A549 (cell line): ENCODE data around the gene TRIML1. TPM values are rescaled to one million over a fixed set of nuclear protein-coding genes. Genes with fewer than 3 reads are reported as not detected.
A peak's percentile ranks its signal among the peaks of the same experiment; 100 is the strongest.

Experiments
- ATAC-seq, 2 experiments: fragments of 200-7000 bp in 1 of 2; fragments of >200 bp in 1 of 2; cut with Nextera tagmentation in 1 of 2; cut with Tn5 transposase in 1 of 2; 3 replicates each; pipeline versions ENCODE4 v1.8.0 to v1.9.1; 2018 to 2020; ENCODE audit warnings: mild to moderate bottlenecking in 1 of 2, moderate library complexity in 1 of 2
- CTCF ChIA-PET: fragments of 300-600 bp; sonication (Branson Sonifier 250); formaldehyde crosslinking; extraction: SDS; loops from one replicate; lab custom pipeline; 2021; ENCODE audit warnings: antibody characterized with exemption, inconsistent platforms; lab: Yijun Ruan, JAX
- POLR2A ChIA-PET: fragments of 350-600 bp; formaldehyde crosslinking; extraction: SDS; loops from one replicate; lab custom pipeline; 2021; ENCODE audit warnings: antibody characterized with exemption, inconsistent platforms; lab: Yijun Ruan, JAX
- DNase-seq, 2 experiments: peaks; one replicate each; pipeline versions ENCODE4 v3.0.0 to v3.0.0-alpha.2; 2011 to 2016; ENCODE audit warnings: low read depth in 1 of 2, low spot score in 1 of 2
- FAIRE-seq: peaks from 2 replicates; lab custom pipeline; 2011; peaks lifted over from hg19 to GRCh38; lab: Jason Lieb, UNC
- H3K27ac ChIP-seq, 2 experiments: fragments of >200 bp; sonication (Bioruptor Twin); formaldehyde crosslinking; 3 replicates each; pipeline ENCODE4 v1.5.1; 2016 to 2017
- H3K4me1 ChIP-seq: fragments of >200 bp; sonication (Bioruptor Twin); formaldehyde crosslinking; 3 replicates; pipeline ENCODE4 v1.6.1; 2016
- H3K4me2 ChIP-seq: fragments of >200 bp; sonication (Bioruptor Twin); formaldehyde crosslinking; 3 replicates; pipeline ENCODE4 v1.6.1; 2016
- H3K4me3 ChIP-seq: fragments of >200 bp; sonication (Bioruptor Twin); formaldehyde crosslinking; 3 replicates; pipeline ENCODE4 v1.5.1; 2016
- H3K9me3 ChIP-seq: fragments of >200 bp; sonication (Bioruptor Twin); formaldehyde crosslinking; 3 replicates; pipeline ENCODE4 v1.6.1; 2016
- ATOH8 ChIP-seq: fragments of 250-450 bp; sonication (Bioruptor Pico); IDR thresholded peaks from 2 replicates; pipeline ENCODE4 v1.5.0; 2020; ENCODE audit warnings: low read depth, mild to moderate bottlenecking, moderate library complexity
- BCL3 ChIP-seq: fragments of >200 bp; sonication (Bioruptor Twin); formaldehyde crosslinking; IDR thresholded peaks from 3 replicates; pipeline ENCODE4 v1.6.1; 2016
- CEBPB ChIP-seq, 2 experiments: fragments of >200 bp in 1 of 2; sonication (Bioruptor Twin) in 1 of 2; formaldehyde crosslinking in 1 of 2; IDR thresholded peaks; 2 replicates each; pipeline ENCODE4 v1.6.1; 2012 to 2016
- CHD2 ChIP-seq: fragments of 150-350 bp; IDR thresholded peaks from 2 replicates; pipeline ENCODE4 v1.6.1; 2014; ENCODE audit warnings: low read length; ENCODE audit not compliant: partially characterized antibody
- E2F6 ChIP-seq: IDR thresholded peaks from 2 replicates; pipeline ENCODE4 v1.6.1; 2012; ENCODE audit warnings: low read depth, borderline replicate concordance
- ELK1 ChIP-seq: fragments of 150-350 bp; IDR thresholded peaks from 2 replicates; pipeline ENCODE4 v1.6.1; 2014; ENCODE audit warnings: low read depth, mild to moderate bottlenecking, low read length
- FOSB ChIP-seq: fragments of 250-450 bp; sonication (Bioruptor Pico); IDR thresholded peaks from 2 replicates; pipeline ENCODE4 v1.5.0; 2020; ENCODE audit warnings: mild to moderate bottlenecking, moderate library complexity
- FOXS1 ChIP-seq: fragments of 250-450 bp; sonication (Bioruptor Pico); IDR thresholded peaks from 2 replicates; pipeline ENCODE4 v1.5.0; 2020; ENCODE audit warnings: mild to moderate bottlenecking, moderate library complexity
- GATA3 ChIP-seq: IDR thresholded peaks from 2 replicates; pipeline ENCODE4 v1.6.1; 2012; ENCODE audit warnings: borderline replicate concordance
- HDAC2 ChIP-seq: fragments of 200-600 bp; sonication (generic); IDR thresholded peaks from 2 replicates; pipeline ENCODE4 v1.6.1; 2016
- HEYL ChIP-seq: fragments of 250-450 bp; sonication (Bioruptor Pico); IDR thresholded peaks from 2 replicates; pipeline ENCODE4 v1.8.0; 2021; ENCODE audit warnings: mild to moderate bottlenecking, moderate library complexity
- HOXA7 ChIP-seq: fragments of 250-450 bp; sonication (Bioruptor Pico); IDR thresholded peaks from 2 replicates; pipeline ENCODE4 v1.5.0; 2020; ENCODE audit warnings: mild to moderate bottlenecking, moderate library complexity
- JUNB ChIP-seq: fragments of >200 bp; sonication (Bioruptor Twin); formaldehyde crosslinking; IDR thresholded peaks from 2 replicates; pipeline ENCODE4 v1.6.1; 2016
- KDM1A ChIP-seq: fragments of 200-600 bp; sonication (generic); IDR thresholded peaks from 2 replicates; pipeline ENCODE4 v1.6.1; 2016; ENCODE audit warnings: low read depth, mild to moderate bottlenecking
- KDM5A ChIP-seq: fragments of 200-600 bp; sonication (generic); IDR thresholded peaks from 2 replicates; pipeline ENCODE4 v1.6.1; 2016; ENCODE audit warnings: antibody characterized with exemption, mild to moderate bottlenecking
- MAX ChIP-seq: IDR thresholded peaks from 2 replicates; pipeline ENCODE4 v1.6.1; 2012
- MAZ ChIP-seq: fragments of 150-350 bp; IDR thresholded peaks from 2 replicates; pipeline ENCODE4 v1.6.1; 2014; ENCODE audit warnings: antibody characterized with exemption, low read depth, low read length, borderline replicate concordance
- NFE2L2 ChIP-seq: fragments of 150-350 bp; conservative IDR thresholded peaks from 2 replicates; pipeline ENCODE4 v1.6.1; 2014; ENCODE audit warnings: low read length
- NPAS2 ChIP-seq: fragments of 250-450 bp; sonication (Bioruptor Pico); IDR thresholded peaks from 2 replicates; pipeline ENCODE4 v1.8.0; 2022; ENCODE audit warnings: mild to moderate bottlenecking, moderate library complexity, borderline replicate concordance
- NR3C1 ChIP-seq: fragments of >200 bp; sonication (Bioruptor Twin); formaldehyde crosslinking; IDR thresholded peaks from 3 replicates; pipeline ENCODE4 v1.6.1; 2017
- PBX3 ChIP-seq: IDR thresholded peaks from 2 replicates; pipeline ENCODE4 v1.6.1; 2012
- POLR2A ChIP-seq: IDR thresholded peaks from 2 replicates; pipeline ENCODE4 v1.6.1; 2012; ENCODE audit warnings: mild to moderate bottlenecking, low read length
- RARB ChIP-seq: fragments of 250-450 bp; sonication (Bioruptor Pico); IDR thresholded peaks from 2 replicates; pipeline ENCODE4 v1.8.0; 2021; ENCODE audit warnings: mild to moderate bottlenecking, moderate library complexity
- RFX5 ChIP-seq: fragments of 450-650 bp; IDR thresholded peaks from 2 replicates; pipeline ENCODE4 v1.7.1; 2014; ENCODE audit warnings: antibody characterized with exemption, mild to moderate bottlenecking, moderate library complexity
- RNF2 ChIP-seq: fragments of 200-600 bp; sonication (generic); IDR thresholded peaks from 2 replicates; pipeline ENCODE4 v1.6.1; 2016; ENCODE audit warnings: low read depth, mild to moderate bottlenecking, antibody characterized with exemption, moderate library complexity, borderline replicate concordance
- SREBF2 ChIP-seq: fragments of 450-650 bp; IDR thresholded peaks from 2 replicates; pipeline ENCODE4 v1.6.1; 2014; ENCODE audit warnings: mild to moderate bottlenecking, moderate library complexity
- TFCP2L1 ChIP-seq: fragments of 250-450 bp; sonication (Bioruptor Pico); IDR thresholded peaks from 2 replicates; pipeline ENCODE4 v1.5.0; 2021; ENCODE audit warnings: mild to moderate bottlenecking
- TP53 ChIP-seq: fragments of 250-450 bp; sonication (Bioruptor Pico); IDR thresholded peaks from 2 replicates; pipeline ENCODE4 v1.5.0; 2021; ENCODE audit warnings: mild to moderate bottlenecking, moderate library complexity
- USF2 ChIP-seq: fragments of 450-650 bp; IDR thresholded peaks from 2 replicates; pipeline ENCODE4 v1.6.1; 2014; ENCODE audit warnings: antibody characterized with exemption
- ZFP36 ChIP-seq: fragments of 450-650 bp; IDR thresholded peaks from 2 replicates; pipeline ENCODE4 v1.6.1; 2014; ENCODE audit warnings: borderline replicate concordance; ENCODE audit not compliant: partially characterized antibody
- ZNF302 ChIP-seq: fragments of 250-450 bp; sonication (Bioruptor Pico); IDR thresholded peaks from 2 replicates; pipeline ENCODE4 v1.9.0; 2021; ENCODE audit warnings: inconsistent platforms, mild to moderate bottlenecking, moderate library complexity
- ZSCAN20 ChIP-seq: fragments of 250-450 bp; sonication (Bioruptor Pico); IDR thresholded peaks from 2 replicates; pipeline ENCODE4 v1.8.0; 2022; ENCODE audit warnings: mild to moderate bottlenecking, moderate library complexity
- WGBS: methylation state at CpG from one replicate; pipeline ENCODE4 v1.1.6; 2017; ENCODE audit errors: missing lambda C conversion rate; 5-methylcytosine and 5-hydroxymethylcytosine counted together
- polyA plus RNA-seq, 4 experiments: library from polyadenylated mRNA; depleted of rRNA in 3 of 4; stranded (reverse); fragments of >200 nt; fragmentation: RNase III in 1 of 4; extraction: RNeasy Plus Mini Kit Qiagen cat#74134 plus additional on column Dnase treatment in 1 of 4; gene quantifications; 2 replicates in 3 of 4; 3 replicates in 1 of 4; pipeline ENCODE4 v1.2.3, GENCODE V29; 2011 to 2017

Gene TRIML1
- polyA plus RNA-seq, 2 of the 4 experiments (the other 2 are of a cell fraction): not detected

GRCh38 chr4:188110036-188110435 lies 29.2 kb upstream of the TRIML1 start:
- peak; percentile 6 to 14; a peak in 3 of 6 replicates for ATAC-seq
- 0 out of 2 replicates have a peak, but pooled peaks have one; percentile 12 for TF ChIP-seq GATA3
- no peak for TF ChIP-seq E2F6
- DNase-seq: peak; percentile 18 to 42
- peak overlapping the region; percentile 52; the same call in 1 of the 3 replicates for H3K4me3 ChIP-seq
- ChIA-PET POLR2A (interaction anchor here (1.1 kb wide), 1 partner anchor 502 kb away, joined by 3 read pairs; no protein-coding TSS in a partner anchor), CTCF (no interaction called here)
- FAIRE-seq: no peak
- H3K4me2 ChIP-seq: peak overlapping the region; percentile 72
- H3K4me1 ChIP-seq: peaks cover 47% of the 10 kb centered on the region
- peak overlapping the region; percentile 90 to 93 for H3K27ac ChIP-seq
- WGBS: 4% methylated on average over 3 of the region's 3 CpGs
- H3K9me3 ChIP-seq: no peaks in the 10 kb centered on the region; the same call in 2 of the 3 replicates

DNA sequence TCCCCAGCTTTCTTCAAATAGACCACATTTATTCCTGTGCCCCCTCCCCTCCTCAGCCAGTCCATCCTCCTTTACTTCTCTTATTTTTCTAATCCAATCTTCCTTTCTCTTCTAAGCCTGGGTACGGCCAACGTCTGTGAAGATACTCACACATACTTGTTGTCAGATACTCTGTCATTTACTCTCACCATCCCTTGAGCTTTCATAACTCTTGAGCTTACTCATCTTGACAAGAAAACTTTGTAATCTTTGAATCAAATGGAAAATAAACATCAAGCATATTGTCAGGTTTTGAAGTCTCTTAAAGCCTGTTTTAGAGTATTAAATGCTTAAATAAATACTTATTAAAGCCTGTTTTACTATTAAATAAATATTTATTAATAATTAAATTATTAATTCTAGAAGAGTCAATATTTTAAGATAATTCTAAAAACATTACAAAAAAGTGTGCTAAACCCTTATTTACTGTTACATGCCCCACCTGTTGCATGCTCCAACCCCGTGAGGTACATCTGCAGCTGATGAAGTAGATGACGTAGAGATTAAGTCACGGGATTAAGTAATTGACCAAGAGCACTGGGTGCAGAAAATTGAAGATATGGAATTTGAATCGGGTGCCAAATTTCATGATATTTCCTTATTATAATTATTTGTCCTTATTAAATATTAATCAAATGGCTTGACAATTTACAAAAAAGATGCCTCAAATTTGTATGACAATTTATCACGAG lies 28.3 kb upstream of the TRIML1 start:
- Histone ChIP-seq H3K4me3 (no peak overlapping the region), H3K4me1 (peaks cover 47% of the 10 kb centered on the region), H3K27ac (peak overlapping the region; percentile 90 to 93), H3K9me3 (no peaks in the 10 kb centered on the region; the same call in 2 of the 3 replicates), H3K4me2 (peak overlapping the region; percentile 72)
- CTCF ChIA-PET: no interaction called here
- no peak for FAIRE-seq
- peak; percentile 63 to 72 for ATAC-seq
- under 1% methylated on average over 7 of the region's 7 CpGs for WGBS
- peak; percentile 71 to 88 for DNase-seq
- POLR2A ChIA-PET: no interaction called here
- TF ChIP-seq MAX: no peak
- no peak for TF ChIP-seq FOXS1 (CRISPR knock-in tag)
- no peak for TF ChIP-seq FOSB (CRISPR knock-in tag)
- no peak for TF ChIP-seq NFE2L2
- TF ChIP-seq TFCP2L1 (CRISPR knock-in tag): no peak
- no peak for TF ChIP-seq KDM1A
- TF ChIP-seq ELK1: no peak
- no peak for TF ChIP-seq POLR2A
- peak in 1 of 2 experiments; percentile 26; a peak in 2 of 4 replicates for TF ChIP-seq CEBPB (IDR thresholded peaks at IDR 0.05)
- no peak for TF ChIP-seq MAZ
- no peak for TF ChIP-seq RNF2
- no peak for TF ChIP-seq NR3C1
- TF ChIP-seq KDM5A: no peak
- no peak for TF ChIP-seq ATOH8 (CRISPR knock-in tag)
- 0 out of 2 replicates have a peak, but pooled peaks have one; percentile 26 for TF ChIP-seq PBX3
- no peak for TF ChIP-seq HEYL
- TF ChIP-seq CHD2: no peak
- TF ChIP-seq NPAS2 (CRISPR knock-in tag): no peak
- peak; percentile 68; the same call in 1 of the 2 replicates for TF ChIP-seq GATA3
- no peak for TF ChIP-seq ZNF302 (CRISPR knock-in tag)
- no peak for TF ChIP-seq RARB
- no peak for TF ChIP-seq USF2
- TF ChIP-seq ZSCAN20 (CRISPR knock-in tag): no peak
- TF ChIP-seq JUNB: peak; percentile 49; the same call in 1 of the 2 replicates
- no peak for TF ChIP-seq HDAC2
- TF ChIP-seq SREBF2: no peak
- no peak for TF ChIP-seq RFX5
- TF ChIP-seq BCL3: peak; percentile 34; the same call in 1 of the 3 replicates
- TF ChIP-seq ZFP36: no peak
- no peak for TF ChIP-seq HOXA7 (CRISPR knock-in tag)
- TF ChIP-seq TP53 (CRISPR knock-in tag): no peak
